Measurements from ENCODE around the gene TMEM171.

TMEM171 gene

GRCh38 chr5:73155271-73156222, 35.2 kb downstream of the TMEM171 start:
- DNase-seq (ENCODE audit: low read depth), result no peak
- H3K4me3 ChIP-seq (ENCODE audit: low read depth, low read length), result no peak overlapping the region
- no peak for TF ChIP-seq CTCF (IDR thresholded peaks at IDR 0.05; ENCODE audit: low read depth, low read length, missing control alignments)

GRCh38 chr5:73157414-73158303, 37.3 kb downstream of the TMEM171 start:
- H3K4me3 ChIP-seq (ENCODE audit: low read depth, low read length), result no peak overlapping the region
- no peak for TF ChIP-seq CTCF (IDR thresholded peaks at IDR 0.05; ENCODE audit: low read depth, low read length, missing control alignments)
- no peak for DNase-seq (ENCODE audit: low read depth)

- H3K4me3 ChIP-seq (ENCODE audit: low read depth, low read length), result no peak overlapping the region
- DNase-seq (ENCODE audit: low read depth), result no peak
- TF ChIP-seq CTCF (IDR thresholded peaks at IDR 0.05; ENCODE audit: low read depth, low read length, missing control alignments), result no peak
Measured at GRCh38 chr5:73158313-73158712, 37.9 kb downstream of the TMEM171 start.

GRCh38 chr5:73160239-73160671, 39.9 kb downstream of the TMEM171 start:
- no peak overlapping the region for H3K4me3 ChIP-seq (ENCODE audit: low read depth, low read length)
- peak; percentile 34 for DNase-seq (ENCODE audit: low read depth)

GRCh38 chr5:73170522-73170921, 50.1 kb downstream of the TMEM171 start:
- H3K4me3 ChIP-seq (ENCODE audit: low read depth, low read length), result no peak overlapping the region
- peak; percentile 68 for TF ChIP-seq CTCF (IDR thresholded peaks at IDR 0.05; ENCODE audit: low read depth, low read length, missing control alignments)
- peak; percentile 5 for DNase-seq (ENCODE audit: low read depth)

More at GRCh38 chr5:73160239-73160671, 39.9 kb downstream of the TMEM171 start:
- TF ChIP-seq CTCF (IDR thresholded peaks at IDR 0.05; ENCODE audit: low read depth, low read length, missing control alignments), result no peak

- DNase-seq (ENCODE audit: low read depth), result no peak
- no peak overlapping the region for H3K4me3 ChIP-seq (ENCODE audit: low read depth, low read length)
- no peak for TF ChIP-seq CTCF (IDR thresholded peaks at IDR 0.05; ENCODE audit: low read depth, low read length, missing control alignments)
Measured at GRCh38 chr5:73171495-73171894, 51.1 kb downstream of the TMEM171 start.

All from GM12864 (cell line).